Measurements from ENCODE around the gene OMP.

DNA sequence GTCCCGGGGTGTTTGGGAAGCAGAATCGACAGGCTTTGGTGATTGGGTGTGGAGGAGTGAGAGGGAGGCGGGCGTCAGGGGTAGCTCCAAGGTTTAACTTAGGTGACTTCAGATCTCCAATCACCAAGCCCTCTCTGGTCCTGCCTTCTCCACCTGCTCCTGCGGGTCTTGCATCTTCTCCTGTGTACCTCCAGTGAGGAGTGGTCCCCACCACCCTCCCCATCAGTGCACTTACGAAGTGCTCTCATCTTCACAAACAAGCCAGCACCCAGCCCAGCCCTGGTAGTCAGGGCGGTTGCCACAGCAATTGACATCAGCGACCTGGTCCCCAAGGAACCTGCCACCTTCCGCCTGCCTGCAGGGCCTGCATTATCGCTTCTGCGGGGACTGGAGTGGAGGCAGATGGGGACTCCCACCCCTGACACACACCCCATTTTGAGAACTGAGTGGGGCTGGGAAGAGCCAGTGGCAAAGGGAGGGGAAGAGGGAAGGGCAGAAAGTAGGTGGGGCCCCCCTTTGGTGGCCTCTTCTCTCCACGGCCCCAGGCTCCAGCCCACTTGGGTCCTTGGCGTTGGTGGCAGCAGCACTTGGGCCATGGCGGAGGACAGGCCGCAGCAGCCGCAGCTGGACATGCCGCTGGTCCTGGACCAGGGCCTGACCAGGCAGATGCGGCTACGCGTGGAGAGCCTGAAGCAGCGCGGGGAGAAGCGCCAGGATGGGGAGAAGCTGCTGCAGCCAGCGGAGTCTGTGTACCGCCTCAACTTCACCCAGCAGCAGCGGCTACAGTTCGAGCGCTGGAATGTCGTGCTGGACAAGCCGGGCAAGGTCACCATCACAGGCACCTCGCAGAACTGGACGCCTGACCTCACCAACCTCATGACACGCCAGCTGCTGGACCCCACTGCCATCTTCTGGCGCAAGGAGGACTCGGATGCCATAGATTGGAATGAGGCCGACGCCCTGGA lies at the start of gene OMP:
- TF ChIP-seq EP300 (conservative IDR thresholded peaks at IDR 0.05; ENCODE audit: poor library complexity, severe bottlenecking) (no peak), MXI1 (conservative IDR thresholded peaks at IDR 0.05; ENCODE audit: poor library complexity, severe bottlenecking) (no peak), TAF1 (IDR thresholded peaks at IDR 0.05; ENCODE audit: low read depth) (no peak), EZH2 (IDR thresholded peaks at IDR 0.05; ENCODE audit: borderline replicate concordance, insufficient read depth, low read length, poor library complexity, severe bottlenecking) (no peak), RAD21 (conservative IDR thresholded peaks at IDR 0.05) (no peak), POLR2AphosphoS5 (IDR thresholded peaks at IDR 0.05) (no peak), SMC3 (conservative IDR thresholded peaks at IDR 0.05; ENCODE audit: poor library complexity) (no peak)
- TF ChIP-seq, protein P1, sequence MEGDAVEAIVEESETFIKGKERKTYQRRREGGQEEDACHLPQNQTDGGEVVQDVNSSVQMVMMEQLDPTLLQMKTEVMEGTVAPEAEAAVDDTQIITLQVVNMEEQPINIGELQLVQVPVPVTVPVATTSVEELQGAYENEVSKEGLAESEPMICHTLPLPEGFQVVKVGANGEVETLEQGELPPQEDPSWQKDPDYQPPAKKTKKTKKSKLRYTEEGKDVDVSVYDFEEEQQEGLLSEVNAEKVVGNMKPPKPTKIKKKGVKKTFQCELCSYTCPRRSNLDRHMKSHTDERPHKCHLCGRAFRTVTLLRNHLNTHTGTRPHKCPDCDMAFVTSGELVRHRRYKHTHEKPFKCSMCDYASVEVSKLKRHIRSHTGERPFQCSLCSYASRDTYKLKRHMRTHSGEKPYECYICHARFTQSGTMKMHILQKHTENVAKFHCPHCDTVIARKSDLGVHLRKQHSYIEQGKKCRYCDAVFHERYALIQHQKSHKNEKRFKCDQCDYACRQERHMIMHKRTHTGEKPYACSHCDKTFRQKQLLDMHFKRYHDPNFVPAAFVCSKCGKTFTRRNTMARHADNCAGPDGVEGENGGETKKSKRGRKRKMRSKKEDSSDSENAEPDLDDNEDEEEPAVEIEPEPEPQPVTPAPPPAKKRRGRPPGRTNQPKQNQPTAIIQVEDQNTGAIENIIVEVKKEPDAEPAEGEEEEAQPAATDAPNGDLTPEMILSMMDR (IDR thresholded peaks at IDR 0.05; ENCODE audit: poor library complexity, severe bottlenecking) = no peak
- TF ChIP-seq, protein P2, sequence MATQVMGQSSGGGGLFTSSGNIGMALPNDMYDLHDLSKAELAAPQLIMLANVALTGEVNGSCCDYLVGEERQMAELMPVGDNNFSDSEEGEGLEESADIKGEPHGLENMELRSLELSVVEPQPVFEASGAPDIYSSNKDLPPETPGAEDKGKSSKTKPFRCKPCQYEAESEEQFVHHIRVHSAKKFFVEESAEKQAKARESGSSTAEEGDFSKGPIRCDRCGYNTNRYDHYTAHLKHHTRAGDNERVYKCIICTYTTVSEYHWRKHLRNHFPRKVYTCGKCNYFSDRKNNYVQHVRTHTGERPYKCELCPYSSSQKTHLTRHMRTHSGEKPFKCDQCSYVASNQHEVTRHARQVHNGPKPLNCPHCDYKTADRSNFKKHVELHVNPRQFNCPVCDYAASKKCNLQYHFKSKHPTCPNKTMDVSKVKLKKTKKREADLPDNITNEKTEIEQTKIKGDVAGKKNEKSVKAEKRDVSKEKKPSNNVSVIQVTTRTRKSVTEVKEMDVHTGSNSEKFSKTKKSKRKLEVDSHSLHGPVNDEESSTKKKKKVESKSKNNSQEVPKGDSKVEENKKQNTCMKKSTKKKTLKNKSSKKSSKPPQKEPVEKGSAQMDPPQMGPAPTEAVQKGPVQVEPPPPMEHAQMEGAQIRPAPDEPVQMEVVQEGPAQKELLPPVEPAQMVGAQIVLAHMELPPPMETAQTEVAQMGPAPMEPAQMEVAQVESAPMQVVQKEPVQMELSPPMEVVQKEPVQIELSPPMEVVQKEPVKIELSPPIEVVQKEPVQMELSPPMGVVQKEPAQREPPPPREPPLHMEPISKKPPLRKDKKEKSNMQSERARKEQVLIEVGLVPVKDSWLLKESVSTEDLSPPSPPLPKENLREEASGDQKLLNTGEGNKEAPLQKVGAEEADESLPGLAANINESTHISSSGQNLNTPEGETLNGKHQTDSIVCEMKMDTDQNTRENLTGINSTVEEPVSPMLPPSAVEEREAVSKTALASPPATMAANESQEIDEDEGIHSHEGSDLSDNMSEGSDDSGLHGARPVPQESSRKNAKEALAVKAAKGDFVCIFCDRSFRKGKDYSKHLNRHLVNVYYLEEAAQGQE (IDR thresholded peaks at IDR 0.05; ENCODE audit: borderline replicate concordance) = no peak
